CD4-positive, alpha-beta T cell (primary cell): ENCODE results near the gene POLR2J3. TPM values are rescaled to one million over a fixed set of nuclear protein-coding genes. Genes with fewer than 3 reads are reported as not detected.
"Not testable (repeated sequence)": the region's sequence is repeated elsewhere in the genome, so short reads cannot be mapped to it uniquely, and the experiment has no call there.

Experiments used
- ATAC-seq: fragments of 200-7000 bp; cut with Tn5 transposase; one replicate; pipeline ENCODE4 v1.10.0; 2022; ENCODE audit warnings: mild to moderate bottlenecking; ENCODE audit not compliant: poor library complexity
- CTCF ChIA-PET: fragments of 350-600 bp; sonication (Branson Sonifier 250); formaldehyde crosslinking; loops from one replicate; lab custom pipeline; 2021; ENCODE audit warnings: antibody characterized with exemption, inconsistent platforms; lab: Charles Lee
- POLR2A ChIA-PET: fragments of 350-600 bp; sonication (Branson Sonifier 250); formaldehyde crosslinking; loops from one replicate; lab custom pipeline; 2021; ENCODE audit warnings: antibody characterized with exemption, inconsistent platforms; lab: Charles Lee
- DNase-seq, 14 experiments: peaks; one replicate each; pipeline ENCODE4 v3.0.0-alpha.2; 2013 to 2020; ENCODE audit warnings: mixed read lengths in 2 of 14
- H3K27ac ChIP-seq, 2 donors: one replicate each; pipeline versions ENCODE4 v1.5.1 to v1.7.0; 2013; ENCODE audit warnings: low read length in 2 of 2, low read depth in 1 of 2, mild to moderate bottlenecking in 1 of 2
- H3K27me3 ChIP-seq, 2 experiments: 1 replicate in 1 of 2; 2 replicates in 1 of 2; pipeline versions ENCODE4 v1.6.1 to v1.7.0; 2013; ENCODE audit warnings: low read length in 2 of 2, control low read depth in 1 of 2, mild to moderate bottlenecking in 1 of 2, moderate library complexity in 1 of 2; ENCODE audit not compliant: insufficient read depth in 2 of 2, control insufficient read depth in 1 of 2
- H3K36me3 ChIP-seq: one replicate; pipeline ENCODE4 v1.6.1; 2013; ENCODE audit warnings: low read length, control low read depth; ENCODE audit not compliant: insufficient read depth
- H3K4me1 ChIP-seq: one replicate; pipeline ENCODE4 v1.6.1; 2013; ENCODE audit warnings: low read length, control low read depth; ENCODE audit not compliant: insufficient read depth
- H3K4me3 ChIP-seq: one replicate; pipeline ENCODE4 v1.5.1; 2013; ENCODE audit warnings: mild to moderate bottlenecking, low read length, moderate library complexity
- H3K9me3 ChIP-seq, 2 experiments: 1 replicate in 1 of 2; 2 replicates in 1 of 2; pipeline versions ENCODE4 v1.6.1 to v1.7.0; 2013; ENCODE audit warnings: low read length in 2 of 2, mild to moderate bottlenecking in 2 of 2, control low read depth in 1 of 2, moderate library complexity in 1 of 2; ENCODE audit not compliant: control insufficient read depth in 1 of 2, insufficient read depth in 1 of 2
- H3K27ac Mint-ChIP-seq: one replicate; pipeline ENCODE4 v1.8.0; 2020; ENCODE audit warnings: mixed read lengths
- H3K27me3 Mint-ChIP-seq: one replicate; pipeline ENCODE4 v1.8.0; 2021; ENCODE audit warnings: mixed read lengths
- H3K36me3 Mint-ChIP-seq: one replicate; pipeline ENCODE4 v1.8.0; 2021; ENCODE audit warnings: low read depth, mixed read lengths
- H3K4me1 Mint-ChIP-seq: one replicate; pipeline ENCODE4 v1.8.0; 2021; ENCODE audit warnings: low read depth, mixed read lengths
- H3K4me3 Mint-ChIP-seq: one replicate; pipeline ENCODE4 v1.8.0; 2020; ENCODE audit warnings: mild to moderate bottlenecking, mixed read lengths
- H3K9me3 Mint-ChIP-seq: one replicate; pipeline ENCODE4 v1.8.0; 2020; ENCODE audit warnings: mixed read lengths
- CTCF ChIP-seq: fragments of 200-600 bp; IDR thresholded peaks from one replicate; pipeline ENCODE4 v1.8.0; 2022; ENCODE audit warnings: antibody characterized with exemption, mild to moderate bottlenecking
- intact Hi-C, 2 experiments: fragments of 100-400 bp; cut with DNase I in 1 of 2; cut with micrococcal nuclease in 1 of 2; formaldehyde crosslinking; loops; one replicate each; pipeline versions ENCODE4 v1.15.1 to v1.9.0; 2023 to 2025; cut with DNase I, micrococcal nuclease
- polyA plus RNA-seq, 2 donors: library from polyadenylated mRNA; unstranded; fragments of 120-200 nt; gene quantifications; one replicate each; pipeline ENCODE4 v1.2.1, GENCODE V29; 2013
- total RNA-seq, 174 experiments: library from RNA in 2 of 174; stranded (reverse) in 2 of 174; gene quantifications; one replicate each; pipeline ENCODE4 v1.2.3 and lab custom pipeline; 2021 to 2026

Gene POLR2J3
- total RNA-seq: 10 to 100 TPM; 82.5 to 90.6 TPM
- polyA plus RNA-seq (2013, experiment 1 of 2): 77.7 TPM
- 83.9 TPM for polyA plus RNA-seq (2013, experiment 2 of 2)
- 0.55 to 21.9 (median 4.5) reads per million in 172 experiments for total RNA-seq (lab: John Stamatoyannopoulos, UW)

GRCh38 chr7:102572261-102573239 lies at the start of gene POLR2J3:
POLR2J3 (minus strand) TSS chr7:102572583; CDS start chr7:102572521, 62 bp downstream.
- H3K36me3 ChIP-seq, H3K9me3 Mint-ChIP-seq, POLR2A ChIA-PET, H3K4me1 Mint-ChIP-seq, H3K9me3 ChIP-seq, H3K27me3 ChIP-seq, H3K4me1 ChIP-seq, H3K36me3 Mint-ChIP-seq, H3K27me3 Mint-ChIP-seq, CTCF ChIA-PET, intact Hi-C loops: not testable (repeated sequence)
- ATAC-seq (peak; percentile 90), DNase-seq (peak; percentile 90 to 100 (median 98))
- TF ChIP-seq CTCF: peak; percentile 64
- Histone ChIP-seq H3K27ac (peak within 1 kb of the TSS; percentile 41 to 58), H3K4me3 (peak within 1 kb of the TSS; percentile 58)
- peak within 1 kb of the TSS; percentile 77 for H3K27ac Mint-ChIP-seq
- peak within 1 kb of the TSS; percentile 93 for H3K4me3 Mint-ChIP-seq

- H3K4me3 ChIP-seq, H3K4me1 ChIP-seq, H3K27ac Mint-ChIP-seq, H3K27ac ChIP-seq, ATAC-seq, H3K27me3 Mint-ChIP-seq, H3K4me1 Mint-ChIP-seq, H3K36me3 ChIP-seq, H3K9me3 Mint-ChIP-seq, H3K9me3 ChIP-seq, H3K27me3 ChIP-seq, POLR2A ChIA-PET, H3K36me3 Mint-ChIP-seq, H3K4me3 Mint-ChIP-seq, intact Hi-C loops, CTCF ChIA-PET: not testable (repeated sequence)
- DNase-seq: peak in 3 of 14 experiments; percentile 1 to 19 (median 6)
These were observed 45.7 kb upstream of the POLR2J3 start for GRCh38 chr7:102618122-102618521.

GRCh38 chr7:102616507-102617125 lies 44.2 kb upstream of the POLR2J3 start, which contains the start of gene RASA4:
RASA4 (minus strand) TSS chr7:102616756; CDS start chr7:102616689, 67 bp downstream.
- H3K27ac ChIP-seq, POLR2A ChIA-PET, H3K4me1 ChIP-seq, H3K27me3 ChIP-seq, H3K4me3 Mint-ChIP-seq, H3K27ac Mint-ChIP-seq, H3K9me3 ChIP-seq, CTCF ChIA-PET, H3K36me3 Mint-ChIP-seq, intact Hi-C loops, H3K4me1 Mint-ChIP-seq, H3K27me3 Mint-ChIP-seq, H3K36me3 ChIP-seq, H3K9me3 Mint-ChIP-seq: not testable (repeated sequence)
- peak within 1 kb of the TSS; percentile 34 for H3K4me3 ChIP-seq
- DNase-seq (peak in 12 of 14 experiments; percentile 9 to 69 (median 26)), ATAC-seq (peak; percentile 100)

GRCh38 chr7:102615930-102616329 lies 43.5 kb upstream of the POLR2J3 start:
- DNase-seq, POLR2A ChIA-PET: not testable (repeated sequence)

GRCh38 chr7:102614873-102615272 lies 42.5 kb upstream of the POLR2J3 start:
- CTCF ChIA-PET, H3K36me3 ChIP-seq, H3K9me3 ChIP-seq, H3K27ac Mint-ChIP-seq, H3K4me3 Mint-ChIP-seq, H3K4me1 ChIP-seq, H3K36me3 Mint-ChIP-seq, intact Hi-C loops, H3K4me1 Mint-ChIP-seq, POLR2A ChIA-PET, H3K27me3 Mint-ChIP-seq, DNase-seq, H3K4me3 ChIP-seq, H3K27me3 ChIP-seq, ATAC-seq, H3K9me3 Mint-ChIP-seq, H3K27ac ChIP-seq: not testable (repeated sequence)

More at GRCh38 chr7:102615930-102616329, 43.5 kb upstream of the POLR2J3 start:
- H3K27ac Mint-ChIP-seq, H3K27ac ChIP-seq, H3K4me1 Mint-ChIP-seq, H3K27me3 ChIP-seq, H3K9me3 Mint-ChIP-seq, intact Hi-C loops, H3K36me3 ChIP-seq, CTCF ChIA-PET, ATAC-seq, H3K4me3 Mint-ChIP-seq, H3K4me1 ChIP-seq, H3K36me3 Mint-ChIP-seq, H3K4me3 ChIP-seq, H3K27me3 Mint-ChIP-seq, H3K9me3 ChIP-seq: not testable (repeated sequence)

- H3K27ac Mint-ChIP-seq, H3K36me3 Mint-ChIP-seq, CTCF ChIA-PET, intact Hi-C loops, H3K27me3 Mint-ChIP-seq, H3K4me1 Mint-ChIP-seq, ATAC-seq, H3K9me3 Mint-ChIP-seq, H3K4me3 ChIP-seq, H3K27ac ChIP-seq, H3K4me3 Mint-ChIP-seq, H3K27me3 ChIP-seq, POLR2A ChIA-PET, H3K9me3 ChIP-seq, H3K36me3 ChIP-seq, DNase-seq, H3K4me1 ChIP-seq: not testable (repeated sequence)
These were observed 41.9 kb upstream of the POLR2J3 start for GRCh38 chr7:102614346-102614697.
